ENCODE results near the gene CNTROB. TPM values are rescaled to one million over a fixed set of nuclear protein-coding genes. Genes with fewer than 3 reads are reported as not detected.

CNTROB gene
- total and polyA plus RNA-seq, 7 donors, result 5.5 to 9.6 (median 8.7) TPM

GRCh38 chr17:7916385-7916682 lies 15.7 kb upstream of the CNTROB start:
- Histone ChIP-seq H3K4me3 (peak overlapping the region; percentile 87), H3K27me3 (ENCODE audit: insufficient read depth in 3 of 3, low read length in 2 of 3) (no peaks in the 10 kb centered on the region), H3K36me3 (ENCODE audit: insufficient read depth in 1 of 2, low read depth in 1 of 2) (peaks cover 0 to 7% of the 10 kb centered on the region in 2 donors), H3K9me3 (no peaks in the 10 kb centered on the region), H3K4me1 (peaks cover 21% of the 10 kb centered on the region), H3K27ac (peak overlapping the region; percentile 85)
- no peak for TF ChIP-seq CTCF (IDR thresholded peaks at IDR 0.05)
- peak in 1 of 4 donors; percentile 1 for ATAC-seq
- intact Hi-C loops (cut with DNase I), result loop anchor here in 1 of 2 donors (10.0 kb wide), 1 partner anchor 128 kb away; no protein-coding TSS in a partner anchor
- DNase-seq, result no peak
- WGBS, 3 donors, result 18 to 31% (median 24%) methylated on average over 14 to 15 of the region's 15 CpGs

- no peak for TF ChIP-seq CTCF (IDR thresholded peaks at IDR 0.05)
- no peaks in the 10 kb centered on the region for H3K9me3 ChIP-seq
- intact Hi-C loops (cut with DNase I), result loop anchor here in 1 of 2 donors (10.0 kb wide), 1 partner anchor 128 kb away; no protein-coding TSS in a partner anchor
- H3K4me1 ChIP-seq, result peaks cover 21% of the 10 kb centered on the region
- H3K4me3 ChIP-seq, result peak overlapping the region; percentile 87
- H3K27ac ChIP-seq, result peak overlapping the region; percentile 85
- no peak for DNase-seq
- H3K27me3 ChIP-seq (ENCODE audit: insufficient read depth in 3 of 3, low read length in 2 of 3), result no peaks in the 10 kb centered on the region
- no peak for ATAC-seq
- peaks cover 0 to 2% of the 10 kb centered on the region in 2 donors for H3K36me3 ChIP-seq (ENCODE audit: insufficient read depth in 1 of 2, low read depth in 1 of 2)
- 41 to 52% (median 46%) methylated on average over 2 of the region's 2 CpGs for WGBS, 3 donors
Observed at GRCh38 chr17:7916808-7917207, 15.2 kb upstream of the CNTROB start.

GRCh38 chr17:7922269-7922844 lies 9.6 kb upstream of the CNTROB start:
- Histone ChIP-seq H3K27ac (peak overlapping the region; percentile 58), H3K9me3 (no peaks in the 10 kb centered on the region), H3K27me3 (ENCODE audit: insufficient read depth in 3 of 3, low read length in 2 of 3) (no peaks in the 10 kb centered on the region), H3K36me3 (ENCODE audit: insufficient read depth in 1 of 2, low read depth in 1 of 2) (no peaks in the 10 kb centered on the region), H3K4me1 (peaks cover 8% of the 10 kb centered on the region), H3K4me3 (peak overlapping the region; percentile 69)
- 16 to 30% (median 24%) methylated on average over 16 of the region's 16 CpGs for WGBS, 3 donors
- intact Hi-C loops (cut with DNase I), result no loop called here
- ATAC-seq (peak in 1 of 4 donors; percentile 12), DNase-seq (no peak)
- TF ChIP-seq CTCF (IDR thresholded peaks at IDR 0.05), result no peak

GRCh38 chr17:7922845-7923628 lies 9.0 kb upstream of the CNTROB start:
- H3K4me3 ChIP-seq, result peak overlapping the region; percentile 69
- WGBS, 3 donors, result 19 to 20% (median 20%) methylated on average over 45 of the region's 45 CpGs
- H3K27ac ChIP-seq, result peak overlapping the region; percentile 58
- H3K9me3 ChIP-seq, result no peaks in the 10 kb centered on the region
- TF ChIP-seq CTCF (IDR thresholded peaks at IDR 0.05), result no peak
- H3K27me3 ChIP-seq (ENCODE audit: insufficient read depth in 3 of 3, low read length in 2 of 3), result no peaks in the 10 kb centered on the region
- no peaks in the 10 kb centered on the region for H3K36me3 ChIP-seq (ENCODE audit: insufficient read depth in 1 of 2, low read depth in 1 of 2)
- peak; percentile 80 to 96 (median 88) for ATAC-seq
- intact Hi-C loops (cut with DNase I), result no loop called here
- peak; percentile 88 to 91 for DNase-seq
- H3K4me1 ChIP-seq, result peaks cover 8% of the 10 kb centered on the region
